NCI-H524 (cell line): ENCODE data around the gene BASP1.
"Not testable (repeated sequence)": the region's sequence is repeated elsewhere in the genome, so short reads cannot be mapped to it uniquely, and the experiment has no call there.

ENCODE experiments used
- DNase-seq, 2 experiments: peaks; one replicate each; lab custom pipeline; 2025; lab: John Stamatoyannopoulos, UW

The BASP1 gene

GRCh38 chr5:17319095-17319494, 101.7 kb downstream of the BASP1 start:
- not testable (repeated sequence) for DNase-seq

DNA sequence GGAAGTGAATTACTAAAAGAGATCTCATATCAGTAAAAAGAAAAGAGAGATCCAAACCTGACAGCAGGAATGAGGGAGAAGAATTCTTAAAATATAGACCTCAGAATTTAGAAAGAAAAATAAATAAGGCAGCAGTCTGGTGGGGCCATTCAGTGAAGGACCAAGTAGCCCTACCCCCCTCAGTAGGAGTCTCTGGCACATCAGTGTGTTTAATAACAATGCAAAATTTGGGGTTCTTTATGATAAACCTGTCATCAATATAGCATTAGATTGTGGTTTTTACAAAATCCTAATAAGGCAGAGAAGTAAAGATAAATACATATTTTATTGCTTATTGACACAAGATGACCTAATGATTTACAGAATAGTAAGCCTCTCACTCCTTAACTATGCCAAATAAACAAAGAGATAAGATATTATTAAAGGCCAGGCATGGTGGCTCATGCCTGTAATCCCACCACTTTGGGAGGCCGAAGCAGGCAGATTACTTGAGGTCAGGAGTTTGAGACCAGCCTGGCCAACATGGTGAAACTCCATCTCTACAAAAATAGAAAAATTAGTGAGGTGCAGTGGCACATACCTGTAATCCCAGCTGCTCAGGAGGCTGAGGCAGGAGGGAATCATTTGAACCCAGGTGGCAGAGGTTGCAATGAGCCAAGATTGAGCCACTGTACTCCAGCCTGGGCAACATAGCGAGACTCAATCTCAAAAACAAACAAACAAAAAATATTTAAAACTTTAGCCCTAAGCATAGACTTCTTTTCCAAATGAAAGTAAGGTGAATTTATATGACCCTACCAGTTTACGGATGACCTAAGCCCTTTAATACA, 108.6 kb downstream of the BASP1 start:
- no peak for DNase-seq
